ENCODE measurements around the gene MLLT10.
"Not testable (repeated sequence)": the region's sequence is repeated elsewhere in the genome, so short reads cannot be mapped to it uniquely, and the experiment has no call there.

The MLLT10 gene

DNA sequence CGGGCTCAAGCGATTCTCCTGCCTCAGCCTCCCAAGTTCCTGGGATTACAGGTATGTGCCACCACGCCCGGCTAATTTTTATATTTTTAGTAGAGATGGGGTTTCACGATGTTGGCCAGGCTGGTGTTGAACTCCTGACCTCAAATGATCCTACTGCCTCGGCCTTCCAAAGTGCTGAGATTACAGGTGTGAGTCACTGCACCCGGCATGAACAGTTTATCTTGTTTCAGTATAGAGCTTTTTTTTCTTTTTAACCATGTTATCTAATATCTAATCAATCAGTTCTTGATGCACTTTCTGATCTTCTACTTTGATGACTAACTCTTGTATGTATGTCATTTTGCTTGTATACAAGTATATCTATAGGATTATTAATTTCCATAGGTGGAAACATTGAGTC, 54.1 kb downstream of the MLLT10 start:
- DNase-seq, result not testable (repeated sequence)

DNA sequence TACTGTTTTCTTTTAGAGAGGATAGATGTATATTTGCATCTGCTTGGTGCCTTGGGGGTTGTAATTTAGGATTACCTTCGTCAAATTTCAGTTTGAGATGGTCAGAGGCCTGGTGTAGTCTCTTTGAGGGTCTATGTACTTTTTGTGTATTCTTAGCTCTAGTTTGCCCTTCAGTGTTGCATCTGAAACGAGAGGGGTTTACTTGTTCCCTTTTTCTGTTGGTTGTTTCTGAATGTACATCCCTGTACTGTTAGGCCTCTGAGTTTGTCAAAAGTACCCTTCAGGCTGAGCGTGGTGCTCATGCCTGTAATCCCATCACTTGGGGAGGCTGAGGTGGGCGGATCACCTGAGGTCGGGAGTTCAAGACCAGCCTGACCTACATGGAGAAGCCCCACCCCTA, 60.0 kb downstream of the MLLT10 start:
- no peak for DNase-seq

DNA sequence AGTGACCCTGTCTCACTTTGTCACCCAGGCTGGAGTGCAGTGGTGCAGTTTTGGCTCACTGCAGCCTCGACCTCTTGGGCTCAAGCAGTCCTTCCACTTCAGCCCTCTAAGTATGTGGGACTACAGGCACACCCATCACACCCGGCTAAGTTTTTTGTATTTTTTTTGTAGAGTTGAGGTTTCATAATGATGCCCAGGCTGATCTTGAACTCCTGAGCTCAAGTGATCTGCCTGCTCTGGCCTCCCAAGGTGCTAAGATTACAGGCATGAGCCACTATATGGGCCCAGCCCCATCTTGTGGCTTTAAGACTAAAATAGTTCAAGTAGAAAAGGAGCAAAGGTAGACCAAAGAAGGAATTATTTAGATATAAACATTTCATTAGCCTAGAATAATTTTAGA, 65.5 kb downstream of the MLLT10 start:
- no peak for DNase-seq

DNA sequence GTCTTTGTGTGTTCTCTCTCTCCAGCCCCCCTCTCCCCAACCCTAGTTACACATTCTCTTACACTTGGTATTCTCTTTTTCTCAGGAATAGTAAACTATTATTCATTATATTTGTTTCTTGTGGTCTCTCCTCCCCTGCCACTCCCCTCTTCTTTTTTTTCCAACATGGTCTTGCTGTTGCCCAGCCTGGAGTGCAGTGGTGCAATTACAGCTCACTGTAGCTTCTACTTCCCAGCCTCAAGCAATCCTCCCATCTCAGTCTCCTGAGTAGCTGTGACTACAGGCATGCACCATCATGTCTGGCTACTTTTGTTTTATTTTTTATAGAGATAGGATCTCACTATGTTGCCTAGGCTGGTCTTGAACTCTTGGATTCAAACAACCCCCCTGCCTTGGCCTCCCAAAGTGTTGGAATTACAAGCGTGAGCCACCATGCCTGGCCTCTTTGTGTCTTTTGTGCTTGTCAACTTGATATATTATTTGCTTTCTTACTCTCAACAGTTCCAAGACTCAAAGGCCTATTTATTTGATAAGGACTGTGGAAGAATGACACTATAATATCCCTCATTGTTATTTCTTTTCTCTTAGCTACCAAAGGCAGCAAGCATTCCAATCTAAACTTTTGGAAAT, 66.9 kb downstream of the MLLT10 start:
- no peak for DNase-seq

DNA sequence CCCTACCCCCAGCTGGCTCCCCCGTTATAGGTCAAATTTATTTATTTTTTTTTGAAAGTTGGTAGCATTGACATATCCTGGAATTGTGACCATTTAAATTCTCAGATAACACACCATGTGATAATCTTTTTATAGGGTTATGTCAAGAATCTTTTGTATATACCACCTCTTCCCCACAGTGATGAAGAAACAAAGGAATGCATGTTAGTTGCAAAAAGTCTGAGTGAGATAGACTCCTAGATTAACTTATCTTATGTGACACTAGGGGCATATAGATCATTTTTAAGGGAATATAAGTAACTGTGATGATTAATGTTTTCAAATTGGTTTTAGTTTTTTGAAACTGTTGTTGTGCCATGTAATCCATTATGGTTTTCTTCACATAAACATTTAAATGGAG, 68.3 kb downstream of the MLLT10 start:
- no peak for DNase-seq

DNA sequence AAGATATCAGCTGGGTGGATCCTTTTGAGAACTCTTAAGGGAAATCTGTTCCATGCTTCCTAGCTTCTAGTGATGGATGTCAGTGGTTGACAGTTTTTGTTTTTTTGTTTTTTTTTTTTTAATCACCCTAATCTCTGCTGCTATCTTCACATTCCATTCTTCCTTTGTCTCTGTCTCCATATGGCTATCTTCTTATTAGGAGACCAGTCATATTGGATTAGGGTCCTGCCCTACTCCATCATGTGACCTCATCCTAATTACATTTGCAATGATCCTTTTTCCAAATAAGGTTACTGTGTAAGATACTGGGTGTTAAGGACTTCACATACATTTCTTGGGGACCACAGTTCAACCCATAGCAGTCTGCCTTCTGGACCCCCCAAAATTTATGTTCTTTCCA, 69.7 kb downstream of the MLLT10 start:
- DNase-seq, result no peak

DNA sequence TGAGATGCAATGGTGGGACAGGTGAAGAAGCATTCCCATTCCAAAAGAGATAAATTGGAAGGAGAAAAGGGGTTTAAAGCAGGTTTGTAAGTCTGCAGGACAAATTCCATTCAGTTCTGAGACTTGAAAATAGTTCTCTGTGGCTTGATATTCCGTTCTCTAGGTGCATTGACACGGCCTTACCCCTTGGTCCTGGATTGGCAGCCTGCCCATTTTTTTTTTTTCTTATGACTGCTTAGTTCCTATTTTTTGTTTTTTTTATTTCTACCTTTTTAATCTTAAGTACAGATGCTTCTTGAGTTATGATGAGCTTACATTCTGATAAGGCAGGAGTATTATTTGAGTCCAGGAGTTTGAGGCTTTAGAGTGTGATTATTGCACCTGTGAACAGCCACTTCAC, 70.6 kb downstream of the MLLT10 start:
- DNase-seq, result no peak

DNA sequence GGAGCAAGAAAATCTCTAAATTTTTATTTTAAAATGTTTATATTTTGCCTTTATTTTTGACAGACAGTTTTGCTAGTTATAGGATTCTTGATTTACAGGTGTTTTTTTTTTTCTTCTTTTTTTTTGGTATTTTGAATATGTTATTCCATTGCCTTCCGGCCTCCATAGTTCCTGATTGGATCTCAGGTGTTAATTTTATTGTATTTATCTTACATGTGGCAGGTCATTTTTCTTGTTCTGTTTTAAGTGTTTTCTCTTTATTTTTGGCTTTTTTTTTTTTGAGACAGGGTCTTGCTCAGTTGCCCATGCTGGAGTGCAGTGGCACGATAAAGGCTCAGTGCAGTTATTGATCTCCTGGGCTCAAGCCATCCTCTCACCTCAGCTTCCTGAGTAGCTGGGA, 73.9 kb downstream of the MLLT10 start:
- no peak for DNase-seq

DNA sequence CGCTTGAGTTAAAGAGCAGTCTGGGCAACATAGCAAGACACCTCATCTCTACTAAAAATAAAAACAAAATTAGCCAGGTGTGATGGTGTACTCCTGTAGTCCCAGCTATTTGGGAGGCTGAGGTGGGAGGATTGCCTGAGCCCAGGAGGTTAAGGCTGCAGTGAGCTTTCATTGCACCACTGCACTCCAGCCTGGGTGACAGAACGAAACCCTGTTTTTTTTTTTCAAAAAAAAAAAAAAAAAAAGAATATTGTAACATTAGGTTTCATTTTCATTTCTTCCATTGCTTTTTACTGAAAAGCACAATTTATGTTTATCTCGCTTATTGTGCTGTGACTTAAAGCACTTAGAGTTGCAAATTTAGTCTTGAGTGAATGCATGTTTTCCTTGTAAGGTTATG, 80.0 kb downstream of the MLLT10 start:
- DNase-seq, result no peak

DNA sequence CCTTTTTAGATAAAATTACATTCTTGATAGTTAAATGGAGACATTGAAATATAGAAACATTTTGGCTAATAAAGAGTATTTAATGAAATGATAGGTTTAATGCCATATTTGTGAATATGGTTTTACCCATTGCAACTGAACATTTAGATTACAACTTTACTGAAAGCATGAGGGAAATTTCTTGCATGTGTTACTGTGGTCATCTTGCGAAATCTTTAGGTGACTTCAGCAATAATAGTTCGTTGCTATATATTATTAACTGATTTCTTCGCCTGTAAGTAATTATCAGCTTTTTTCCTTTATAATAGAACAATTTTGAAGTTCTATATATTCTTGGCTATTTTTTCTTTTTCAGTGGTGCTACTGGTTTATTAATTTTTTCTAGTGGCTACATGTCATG, 83.2 kb downstream of the MLLT10 start:
- no peak for DNase-seq

DNA sequence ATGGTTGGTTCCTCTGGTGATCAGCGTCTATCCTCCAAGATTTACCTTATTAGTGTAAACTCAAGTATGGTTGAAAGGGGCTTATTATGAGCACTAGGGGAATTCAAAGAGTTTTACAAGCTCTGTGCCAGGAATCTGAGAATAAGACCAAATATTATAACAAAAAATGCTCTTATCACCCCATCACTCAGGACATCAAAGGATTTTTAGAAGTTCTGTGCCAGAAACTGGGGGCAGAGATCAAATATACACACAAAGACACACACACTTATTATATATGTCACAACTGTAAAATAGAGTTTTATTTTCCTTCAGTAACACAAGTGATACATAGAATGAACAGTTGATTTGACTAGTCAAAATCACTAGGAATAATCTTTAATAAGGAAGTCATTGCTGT, 89.3 kb downstream of the MLLT10 start:
- DNase-seq, result no peak

DNA sequence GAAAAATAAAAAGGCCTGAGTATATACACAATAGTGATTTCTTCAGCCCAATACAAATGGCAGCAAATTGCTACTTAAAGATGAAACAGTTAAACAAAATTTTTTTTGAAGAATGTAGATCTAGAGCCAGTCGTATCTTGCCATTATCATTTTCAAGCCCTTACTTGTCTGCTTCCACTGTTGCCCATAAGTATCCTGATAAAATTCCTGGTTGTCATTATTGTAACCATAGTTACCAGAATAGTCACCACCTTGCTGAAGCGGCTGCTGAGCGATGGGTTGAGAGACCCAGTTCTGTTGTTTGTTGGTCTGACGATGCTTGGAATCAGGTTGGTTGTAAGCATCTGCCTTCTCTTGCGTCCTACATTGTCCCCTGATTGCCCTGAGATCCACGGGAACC, 90.4 kb downstream of the MLLT10 start:
- DNase-seq, result not testable (repeated sequence)

DNA sequence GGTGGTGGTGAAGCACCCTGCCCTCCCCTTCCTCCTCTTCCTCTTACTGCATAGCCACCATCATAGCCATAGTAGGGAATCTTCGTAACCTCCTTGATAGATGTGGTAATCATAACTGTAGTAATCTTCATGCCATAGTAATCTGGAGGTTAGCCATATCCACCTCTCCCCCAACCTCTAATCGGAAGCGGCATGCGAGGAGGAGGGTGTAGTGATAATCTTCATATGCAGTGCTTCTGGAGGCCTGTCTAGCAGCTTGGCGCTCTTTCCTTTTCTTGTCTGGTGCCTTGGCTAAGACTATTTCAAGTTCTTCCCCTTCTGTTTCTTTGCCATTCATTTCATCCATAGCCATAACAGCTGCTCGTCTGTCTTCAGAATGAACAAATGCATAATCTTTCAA, 90.9 kb downstream of the MLLT10 start:
- no peak for DNase-seq

DNA sequence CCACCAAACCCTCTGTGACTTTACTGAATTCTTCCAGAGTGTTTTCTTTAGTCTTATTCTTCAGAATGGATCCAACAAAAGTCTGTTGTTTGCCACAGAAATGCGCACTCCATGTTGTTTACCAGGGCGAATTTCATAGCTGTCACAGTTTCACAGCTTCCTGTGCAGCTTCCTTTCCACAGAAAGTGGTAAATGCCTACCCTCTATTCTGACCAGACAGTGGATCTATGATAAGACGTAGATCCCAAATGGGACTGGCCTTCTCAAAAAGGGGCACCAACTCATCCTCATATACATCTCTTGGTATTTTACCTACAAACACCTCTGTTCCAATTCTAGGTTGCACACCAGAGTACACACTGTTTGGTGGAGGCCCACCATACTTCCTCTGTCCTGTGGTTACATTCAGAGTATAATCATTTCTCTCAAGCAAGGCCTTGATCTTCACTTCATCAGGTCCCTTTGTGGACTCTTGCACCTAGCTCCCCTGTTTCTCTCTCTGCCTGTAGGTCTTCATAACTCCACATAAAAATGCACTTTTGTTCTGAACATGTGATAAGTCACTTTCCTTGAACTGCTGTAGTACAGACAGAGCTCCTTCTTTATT, 91.7 kb downstream of the MLLT10 start:
- no peak for DNase-seq

DNA sequence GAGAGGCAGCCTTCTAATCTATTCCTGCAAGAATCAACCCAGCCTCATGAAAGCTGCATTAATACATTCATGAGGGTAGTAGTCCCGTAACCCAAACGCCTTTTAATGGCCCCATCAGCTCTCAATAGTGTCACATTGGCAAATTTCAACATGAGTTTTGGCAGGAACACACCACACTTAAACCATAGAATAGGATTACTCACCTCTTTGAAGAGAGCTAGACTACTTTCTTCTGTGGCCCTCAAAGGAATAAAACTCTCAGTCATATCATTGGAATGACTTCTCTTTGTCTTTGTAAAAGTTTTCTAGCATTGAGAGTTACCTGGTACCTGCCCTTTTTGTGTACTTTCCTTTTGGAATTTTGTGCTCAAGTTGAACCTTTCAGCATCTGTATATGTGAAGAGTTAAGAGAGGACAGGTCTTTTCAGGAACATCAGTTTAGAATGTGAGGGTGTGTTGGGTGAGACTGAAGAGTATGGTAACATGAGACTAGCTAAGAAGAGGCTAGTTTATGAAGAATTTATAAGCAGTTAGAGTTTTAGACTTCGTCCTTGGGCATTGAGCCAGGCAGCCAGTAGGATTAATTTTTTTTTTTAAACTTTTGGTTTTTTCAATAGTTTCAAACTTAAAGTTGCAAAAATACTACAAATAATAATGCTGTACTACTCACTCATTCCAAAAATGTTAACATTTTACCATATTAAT, 92.6 kb downstream of the MLLT10 start:
- no peak for DNase-seq

DNA sequence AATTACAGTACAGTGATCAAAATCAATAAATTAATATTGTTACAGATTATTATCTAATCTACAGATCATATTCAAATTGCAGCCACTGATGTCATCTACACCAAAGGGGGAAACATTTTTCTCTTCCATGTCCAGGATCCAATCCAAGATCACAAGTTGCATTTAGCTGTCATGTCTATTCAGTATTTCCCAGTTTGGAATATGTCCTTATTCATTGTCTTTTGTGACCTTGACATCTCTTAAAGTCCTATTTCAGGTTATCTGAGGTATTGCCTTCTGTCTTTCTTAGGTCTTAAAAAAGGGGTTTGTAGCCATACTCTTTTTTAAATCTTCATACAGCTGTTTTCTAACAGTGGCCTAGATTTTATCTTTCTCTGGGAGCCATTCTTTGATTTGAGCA, 93.3 kb downstream of the MLLT10 start:
- DNase-seq, result no peak

DNA sequence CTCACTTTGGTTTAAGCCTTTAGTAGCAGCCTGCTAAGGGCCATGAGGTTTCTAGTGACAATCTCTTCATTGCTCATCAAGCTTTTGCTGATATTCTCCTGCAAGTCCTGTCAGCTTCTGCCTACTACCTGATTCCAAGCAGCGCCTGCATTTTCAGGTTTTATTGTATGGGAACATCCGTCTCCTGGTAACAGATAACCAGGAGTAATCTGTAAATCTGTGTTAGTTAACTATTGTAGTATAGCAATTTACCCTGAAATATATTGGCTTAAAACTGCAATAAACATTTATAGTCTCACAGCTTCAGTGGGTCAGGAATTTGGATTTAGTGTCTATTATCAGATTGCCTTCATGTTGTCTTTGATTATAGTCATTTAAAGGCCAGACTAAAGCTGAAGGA, 94.0 kb downstream of the MLLT10 start:
- DNase-seq, result no peak

DNA sequence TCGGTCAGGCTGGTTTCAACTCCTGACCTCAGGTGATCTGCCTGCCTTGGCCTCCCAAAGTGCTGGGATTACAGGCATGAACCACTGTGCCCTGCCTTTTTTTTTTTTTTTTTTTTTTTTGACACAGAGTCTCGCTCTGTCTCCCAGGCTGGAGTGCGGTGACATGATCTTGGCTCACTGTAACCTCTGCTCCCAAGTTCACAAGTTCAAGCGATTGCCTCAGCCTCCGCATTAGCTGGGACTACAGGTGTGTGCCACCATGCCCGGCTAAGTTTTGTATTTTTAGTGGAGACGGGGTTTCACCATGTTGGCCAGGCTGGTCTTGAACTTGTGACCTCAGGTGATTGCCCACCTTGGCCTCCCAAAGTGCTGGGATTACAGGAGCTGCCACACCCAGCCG, 94.6 kb downstream of the MLLT10 start:
- DNase-seq, result not testable (repeated sequence)

DNA sequence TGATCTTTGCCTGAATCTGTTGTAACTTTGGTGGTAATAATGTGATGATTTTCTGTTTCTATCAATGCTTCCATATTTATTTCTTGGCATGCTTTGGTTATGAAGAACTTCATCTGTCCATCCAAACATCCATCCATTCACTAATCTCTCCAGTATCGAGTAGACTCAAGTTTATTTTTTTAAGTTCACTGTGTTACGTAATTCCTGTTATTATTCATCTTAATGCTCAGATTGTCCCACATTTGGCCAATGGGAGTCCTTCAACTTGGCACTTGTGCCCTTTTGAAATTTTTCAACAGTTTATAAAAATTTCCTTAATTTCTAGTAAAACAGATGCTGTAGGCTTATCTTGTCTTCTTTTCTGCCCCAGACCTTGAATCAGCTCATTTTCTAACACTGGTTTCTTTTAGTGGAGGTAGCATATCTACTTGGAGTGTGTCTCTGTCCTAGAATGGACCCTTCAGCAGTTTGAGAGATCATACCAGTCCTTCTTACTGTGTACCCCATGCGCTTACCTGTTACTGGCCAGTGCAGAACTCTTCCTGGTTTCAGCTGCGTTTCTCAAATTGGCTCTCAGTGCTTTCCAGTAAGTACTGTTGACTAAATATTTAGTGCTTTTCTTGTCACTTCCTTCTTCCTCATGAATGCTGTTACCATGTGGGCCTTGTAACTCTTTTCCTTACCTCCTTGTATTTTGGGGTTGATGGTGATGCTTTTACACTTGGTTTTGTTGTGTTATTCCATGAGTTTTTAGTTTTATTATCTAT, 100.8 kb downstream of the MLLT10 start:
- DNase-seq, result no peak

DNA sequence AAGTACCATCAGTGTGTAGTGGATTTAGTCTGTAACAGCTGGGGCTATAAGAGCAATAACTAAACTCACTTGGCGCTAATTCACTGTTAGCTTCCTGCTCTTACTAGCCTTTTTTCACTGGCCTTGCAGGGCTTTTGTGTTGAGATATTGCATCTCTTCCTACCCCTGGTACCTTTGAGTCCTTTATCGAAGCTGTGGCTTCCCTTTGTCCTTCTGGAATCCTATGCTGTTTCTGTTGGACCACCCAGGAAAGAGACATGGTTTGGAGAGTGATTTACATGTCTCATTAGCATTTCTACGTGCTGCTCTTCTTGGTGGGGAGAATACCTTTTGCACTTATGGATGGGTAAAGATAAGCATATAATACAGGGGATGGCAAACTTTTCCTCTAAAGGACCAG, 103.8 kb downstream of the MLLT10 start:
- no peak for DNase-seq

DNA sequence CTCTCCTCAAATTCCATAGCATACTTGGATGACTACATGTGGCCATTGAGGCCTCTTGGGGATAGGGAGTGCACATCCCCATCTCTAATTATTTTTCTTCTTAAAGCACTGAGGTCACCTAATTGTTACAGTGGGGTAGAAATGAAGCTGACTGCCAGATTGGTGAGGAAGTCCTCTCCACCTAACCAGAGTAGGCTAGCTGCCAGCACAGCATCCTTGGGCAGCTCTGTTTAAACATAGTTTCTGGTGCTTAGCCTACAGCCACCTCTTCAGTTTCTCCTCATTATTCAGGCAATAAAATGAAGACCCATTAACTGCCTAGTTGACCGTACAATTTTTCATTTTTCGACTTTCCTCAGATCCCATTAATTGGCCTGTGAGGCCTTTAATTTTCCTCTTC, 104.6 kb downstream of the MLLT10 start:
- DNase-seq, result no peak

DNA sequence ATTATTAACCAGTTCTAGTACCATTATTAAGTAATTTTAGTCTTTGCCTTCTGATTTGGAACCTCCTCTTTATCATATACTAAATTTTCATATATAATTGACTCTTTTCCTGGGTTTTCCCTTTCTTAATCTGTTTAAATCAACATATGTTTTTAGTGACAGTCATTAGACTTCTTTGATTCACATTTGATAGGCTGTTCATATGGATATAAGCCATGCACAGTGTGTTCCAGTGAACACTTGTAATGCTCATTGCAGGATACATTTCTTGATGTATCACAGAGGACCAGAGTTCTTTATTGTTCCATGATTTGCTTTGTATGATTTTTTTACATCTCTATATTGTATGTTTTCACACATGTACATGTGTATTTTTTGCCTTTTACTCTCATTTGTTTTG, 114.0 kb downstream of the MLLT10 start:
- DNase-seq, result no peak

DNA sequence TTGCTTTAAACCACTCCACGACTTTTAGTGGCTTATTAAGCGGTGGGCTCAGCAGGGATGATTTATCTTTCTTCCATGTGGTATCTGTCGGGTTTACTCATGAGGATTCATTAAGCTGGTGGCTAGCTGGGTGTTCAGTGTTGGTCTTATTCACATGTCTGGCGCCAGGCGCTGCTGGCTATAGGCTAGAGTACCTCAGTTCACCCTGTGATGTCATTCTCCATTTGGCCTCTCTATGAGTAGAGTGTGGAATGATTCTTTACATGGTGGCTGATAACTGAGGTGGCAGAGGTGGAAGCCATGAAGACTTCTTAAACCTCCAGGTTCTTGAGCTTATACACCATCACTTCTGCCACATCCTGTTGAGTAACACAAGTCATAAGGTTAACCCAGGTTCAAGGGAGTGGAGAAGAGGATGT, 115.4 kb downstream of the MLLT10 start:
- DNase-seq, result no peak

DNA sequence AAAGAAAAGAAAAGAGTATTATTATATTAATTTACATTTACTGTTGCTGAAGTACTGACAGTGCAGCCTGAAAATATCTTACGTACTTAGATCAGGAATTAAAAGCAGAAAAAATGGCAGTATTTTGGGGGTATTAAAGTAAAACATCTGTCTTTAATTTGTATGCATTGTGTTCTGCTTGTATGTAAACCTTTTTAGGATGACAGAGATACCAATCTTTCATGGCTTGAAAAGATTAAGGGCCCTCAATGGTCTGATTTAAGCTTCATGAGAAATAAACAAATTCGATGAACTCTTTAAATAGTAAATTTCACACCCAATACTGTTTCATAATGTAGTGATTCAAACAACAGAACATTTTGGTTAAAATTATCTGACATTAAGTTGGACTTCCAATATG, 116.3 kb downstream of the MLLT10 start:
- DNase-seq, result no peak

Measured in T-helper 9 cell (primary cell).